ENCODE results near the gene CALY.

CALY gene

GRCh38 chr10:133344236-133344635, 7.5 kb upstream of the CALY start:
- Histone ChIP-seq H3K9me2 (replicated peaks; ENCODE audit: low read depth, low read length) (no peaks in the 10 kb centered on the region), H2AFZ (ENCODE audit: low read length) (no peak overlapping the region), H3F3A (ENCODE audit: low read depth) (no peaks in the 10 kb centered on the region), H3K9ac (ENCODE audit: low read depth, low read length, poor library complexity, severe bottlenecking) (no peak overlapping the region), H3K4me1 (ENCODE audit: insufficient read depth, low read length, poor library complexity, severe bottlenecking) (no peaks in the 10 kb centered on the region), H3K79me2 (ENCODE audit: insufficient read depth, low read length) (no peaks in the 10 kb centered on the region), H3K4me3 (ENCODE audit: low read length, poor library complexity, severe bottlenecking) (no peak overlapping the region), H3K4me2 (ENCODE audit: low read depth, low read length, poor library complexity, severe bottlenecking) (no peak overlapping the region), H3K27me3 (ENCODE audit: insufficient read depth, low read length, poor library complexity, severe bottlenecking) (no peaks in the 10 kb centered on the region), H3K36me3 (ENCODE audit: insufficient read depth, low read length) (no peaks in the 10 kb centered on the region), H4K20me1 (ENCODE audit: insufficient read depth, low read length, poor library complexity, severe bottlenecking) (no peaks in the 10 kb centered on the region), H3K9me3 (ENCODE audit: insufficient read depth, low read depth, low read length) (peaks cover 14% of the 10 kb centered on the region; the same call in 1 of the 2 replicates)
- TF ChIP-seq, protein P1, sequence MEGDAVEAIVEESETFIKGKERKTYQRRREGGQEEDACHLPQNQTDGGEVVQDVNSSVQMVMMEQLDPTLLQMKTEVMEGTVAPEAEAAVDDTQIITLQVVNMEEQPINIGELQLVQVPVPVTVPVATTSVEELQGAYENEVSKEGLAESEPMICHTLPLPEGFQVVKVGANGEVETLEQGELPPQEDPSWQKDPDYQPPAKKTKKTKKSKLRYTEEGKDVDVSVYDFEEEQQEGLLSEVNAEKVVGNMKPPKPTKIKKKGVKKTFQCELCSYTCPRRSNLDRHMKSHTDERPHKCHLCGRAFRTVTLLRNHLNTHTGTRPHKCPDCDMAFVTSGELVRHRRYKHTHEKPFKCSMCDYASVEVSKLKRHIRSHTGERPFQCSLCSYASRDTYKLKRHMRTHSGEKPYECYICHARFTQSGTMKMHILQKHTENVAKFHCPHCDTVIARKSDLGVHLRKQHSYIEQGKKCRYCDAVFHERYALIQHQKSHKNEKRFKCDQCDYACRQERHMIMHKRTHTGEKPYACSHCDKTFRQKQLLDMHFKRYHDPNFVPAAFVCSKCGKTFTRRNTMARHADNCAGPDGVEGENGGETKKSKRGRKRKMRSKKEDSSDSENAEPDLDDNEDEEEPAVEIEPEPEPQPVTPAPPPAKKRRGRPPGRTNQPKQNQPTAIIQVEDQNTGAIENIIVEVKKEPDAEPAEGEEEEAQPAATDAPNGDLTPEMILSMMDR (conservative IDR thresholded peaks at IDR 0.05; ENCODE audit: low read length), result no peak
- no peak for TF ChIP-seq EZH2phosphoT487 (IDR thresholded peaks at IDR 0.05; ENCODE audit: borderline replicate concordance)

DNA sequence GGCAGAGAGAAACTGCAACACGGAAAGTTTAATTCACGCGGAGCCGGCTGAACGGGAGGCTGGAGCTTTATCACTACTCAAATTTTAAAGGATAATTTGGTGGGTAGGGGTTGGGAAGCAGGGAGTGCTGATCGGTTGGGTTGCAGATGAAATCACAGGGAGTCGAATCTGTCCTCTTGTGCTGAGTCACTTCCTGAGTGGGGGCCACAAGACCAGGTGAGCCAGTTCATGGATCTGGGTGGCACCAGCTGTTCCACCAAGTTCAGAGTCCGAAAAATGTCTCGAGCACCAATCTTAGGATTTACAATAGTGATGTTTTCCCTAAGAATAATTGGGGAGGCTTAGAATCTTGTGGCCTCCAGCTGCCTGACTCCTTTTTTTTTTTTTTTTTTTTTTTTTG, 6.9 kb upstream of the CALY start:
- H3K9me2 ChIP-seq (replicated peaks; ENCODE audit: low read depth, low read length), result no peaks in the 10 kb centered on the region

DNA sequence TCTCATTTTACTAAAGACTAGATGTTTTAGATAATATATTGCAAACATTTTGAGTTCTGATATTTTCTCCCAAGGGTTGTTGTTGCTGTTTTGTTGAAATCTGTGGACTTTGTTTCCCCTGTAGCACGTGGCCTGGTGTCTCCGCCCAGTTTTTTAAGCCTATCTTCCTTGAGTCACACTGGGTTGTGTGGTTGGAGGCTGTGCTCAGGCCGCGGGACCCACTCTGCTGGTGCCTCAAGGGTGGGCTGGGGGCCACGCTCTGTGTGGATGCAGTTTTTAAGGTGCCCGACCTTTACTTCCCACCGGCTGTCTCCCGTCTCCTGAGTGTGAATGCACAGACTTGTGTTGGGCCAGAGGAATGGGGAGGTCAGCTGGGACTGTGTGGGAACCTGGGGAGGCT, 6.2 kb upstream of the CALY start:
- H3K9me3 ChIP-seq (ENCODE audit: insufficient read depth, low read depth, low read length), result peaks cover 26% of the 10 kb centered on the region
- no peaks in the 10 kb centered on the region for H3K9me2 ChIP-seq (replicated peaks; ENCODE audit: low read depth, low read length)
- no peaks in the 10 kb centered on the region for H4K20me1 ChIP-seq (ENCODE audit: insufficient read depth, low read length, poor library complexity, severe bottlenecking)
- no peak for TF ChIP-seq EZH2phosphoT487 (IDR thresholded peaks at IDR 0.05; ENCODE audit: borderline replicate concordance)
- TF ChIP-seq, protein P1 (conservative IDR thresholded peaks at IDR 0.05; ENCODE audit: low read length), result no peak
- H3K79me2 ChIP-seq (ENCODE audit: insufficient read depth, low read length), result no peaks in the 10 kb centered on the region
- H3K27me3 ChIP-seq (ENCODE audit: insufficient read depth, low read length, poor library complexity, severe bottlenecking), result no peaks in the 10 kb centered on the region
- no peak overlapping the region for H3K4me2 ChIP-seq (ENCODE audit: low read depth, low read length, poor library complexity, severe bottlenecking)
- no peak overlapping the region for H2AFZ ChIP-seq (ENCODE audit: low read length)
- no peaks in the 10 kb centered on the region for H3K36me3 ChIP-seq (ENCODE audit: insufficient read depth, low read length)
- no peaks in the 10 kb centered on the region for H3K4me1 ChIP-seq (ENCODE audit: insufficient read depth, low read length, poor library complexity, severe bottlenecking)
- H3F3A ChIP-seq (ENCODE audit: low read depth), result no peaks in the 10 kb centered on the region
- H3K9ac ChIP-seq (ENCODE audit: low read depth, low read length, poor library complexity, severe bottlenecking), result no peak overlapping the region
- no peak overlapping the region for H3K4me3 ChIP-seq (ENCODE audit: low read length, poor library complexity, severe bottlenecking)

More for the DNA sequence above, 6.9 kb upstream of the CALY start:
- H3K36me3 ChIP-seq (ENCODE audit: insufficient read depth, low read length), result no peaks in the 10 kb centered on the region
- no peaks in the 10 kb centered on the region for H3F3A ChIP-seq (ENCODE audit: low read depth)
- H3K9ac ChIP-seq (ENCODE audit: low read depth, low read length, poor library complexity, severe bottlenecking), result no peak overlapping the region
- TF ChIP-seq, protein P1 (conservative IDR thresholded peaks at IDR 0.05; ENCODE audit: low read length), result no peak
- no peak for TF ChIP-seq EZH2phosphoT487 (IDR thresholded peaks at IDR 0.05; ENCODE audit: borderline replicate concordance)
- H3K4me2 ChIP-seq (ENCODE audit: low read depth, low read length, poor library complexity, severe bottlenecking), result no peak overlapping the region
- no peaks in the 10 kb centered on the region for H4K20me1 ChIP-seq (ENCODE audit: insufficient read depth, low read length, poor library complexity, severe bottlenecking)
- H3K4me3 ChIP-seq (ENCODE audit: low read length, poor library complexity, severe bottlenecking), result no peak overlapping the region
- H2AFZ ChIP-seq (ENCODE audit: low read length), result no peak overlapping the region
- peaks cover 20% of the 10 kb centered on the region; the same call in 1 of the 2 replicates for H3K9me3 ChIP-seq (ENCODE audit: insufficient read depth, low read depth, low read length)
- H3K27me3 ChIP-seq (ENCODE audit: insufficient read depth, low read length, poor library complexity, severe bottlenecking), result no peaks in the 10 kb centered on the region
- no peaks in the 10 kb centered on the region for H3K79me2 ChIP-seq (ENCODE audit: insufficient read depth, low read length)
- H3K4me1 ChIP-seq (ENCODE audit: insufficient read depth, low read length, poor library complexity, severe bottlenecking), result no peaks in the 10 kb centered on the region

All from Loucy (cell line).